ENCODE data around the gene MAMLD1.

MAMLD1 gene

DNA sequence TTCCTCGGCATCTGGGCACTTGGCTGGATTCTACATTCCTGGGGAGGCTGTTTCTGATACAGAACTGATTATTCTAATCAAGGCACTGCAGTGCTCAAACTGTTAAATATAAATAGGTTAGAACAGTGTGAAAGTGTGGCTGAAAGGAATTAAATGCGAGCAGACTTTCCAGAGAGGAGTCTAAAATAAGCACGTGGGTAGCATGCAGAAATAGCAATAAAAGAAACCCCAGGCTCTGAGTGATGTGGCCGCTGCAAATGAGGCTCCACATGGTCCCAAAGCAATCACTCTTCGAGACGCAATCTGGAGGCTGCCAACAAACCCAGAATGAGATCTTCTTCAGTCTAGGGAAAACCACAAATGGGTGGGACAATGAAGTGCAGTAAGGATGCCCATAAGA is 174.7 kb downstream of the MAMLD1 start:
- WGBS, 2 experiments, result 92 to 94% methylated on average over 6 of the region's 6 CpGs
- Histone ChIP-seq H3K9me3 (ENCODE audit: control insufficient read depth, low read length) (no peaks in the 10 kb centered on the region), H3K27me3 (ENCODE audit: control insufficient read depth, insufficient read depth, low read length, poor library complexity, severe bottlenecking) (no peaks in the 10 kb centered on the region), H3K4me3 (ENCODE audit: insufficient read depth, low read depth, low read length) (no peak overlapping the region), H3K36me3 (ENCODE audit: control insufficient read depth, insufficient read depth, low read length) (no peaks in the 10 kb centered on the region), H3K27ac (ENCODE audit: insufficient read depth, low read depth, low read length, poor library complexity, severe bottlenecking) (no peak overlapping the region), H3K4me1 (ENCODE audit: control insufficient read depth, insufficient read depth, low read length) (no peaks in the 10 kb centered on the region)

DNA sequence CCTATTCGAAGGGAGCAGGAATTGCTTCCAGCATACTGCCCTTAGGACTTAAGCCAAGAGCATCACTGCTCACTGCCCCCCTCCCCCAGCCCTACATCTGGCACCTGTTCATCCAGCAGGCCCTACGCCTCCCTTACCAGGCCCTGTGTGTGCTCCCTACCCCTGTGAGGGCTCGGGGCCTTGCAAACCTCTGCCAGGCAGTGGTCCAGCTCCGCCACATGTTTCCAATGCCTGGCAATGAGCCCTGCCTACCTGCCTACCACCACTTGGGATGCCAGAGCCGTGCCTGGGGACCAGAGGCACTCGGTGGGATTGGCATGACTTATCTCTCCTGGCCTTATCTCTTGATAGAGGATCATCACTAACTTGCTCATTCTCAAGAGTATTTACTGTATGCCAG is 177.8 kb downstream of the MAMLD1 start:
- no peak overlapping the region for H3K4me3 ChIP-seq (ENCODE audit: insufficient read depth, low read depth, low read length)

DNA sequence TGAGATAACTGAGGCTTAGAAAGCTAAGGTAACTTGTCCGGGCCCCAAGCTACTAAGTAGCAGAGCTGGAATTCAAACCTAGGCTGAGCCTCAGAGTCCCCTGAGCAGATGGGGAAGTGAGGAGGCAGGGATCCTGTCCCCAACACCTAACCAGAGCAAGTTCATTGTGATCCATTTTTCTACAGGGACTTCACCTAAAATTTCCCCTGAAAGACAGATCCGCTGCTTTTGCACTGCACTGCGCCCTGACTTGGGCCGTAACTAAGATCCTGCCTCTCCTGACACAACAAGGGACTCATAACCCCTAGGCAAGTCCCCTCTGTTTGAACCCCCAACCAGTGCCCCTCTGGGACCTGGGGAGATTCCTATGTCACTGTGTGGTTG is 179.7 kb downstream of the MAMLD1 start:
- Histone ChIP-seq H3K4me1 (ENCODE audit: control insufficient read depth, insufficient read depth, low read length) (peaks cover 3% of the 10 kb centered on the region), H3K27me3 (ENCODE audit: control insufficient read depth, insufficient read depth, low read length, poor library complexity, severe bottlenecking) (peaks cover 6% of the 10 kb centered on the region), H3K9me3 (ENCODE audit: control insufficient read depth, low read length) (no peaks in the 10 kb centered on the region), H3K4me3 (ENCODE audit: insufficient read depth, low read depth, low read length) (no peak overlapping the region), H3K27ac (ENCODE audit: insufficient read depth, low read depth, low read length, poor library complexity, severe bottlenecking) (no peak overlapping the region), H3K36me3 (ENCODE audit: control insufficient read depth, insufficient read depth, low read length) (no peaks in the 10 kb centered on the region)
- 89 to 94% methylated on average over 4 of the region's 4 CpGs for WGBS, 2 experiments

More for the DNA sequence above, 177.8 kb downstream of the MAMLD1 start:
- Histone ChIP-seq H3K4me1 (ENCODE audit: control insufficient read depth, insufficient read depth, low read length) (no peaks in the 10 kb centered on the region), H3K9me3 (ENCODE audit: control insufficient read depth, low read length) (no peaks in the 10 kb centered on the region), H3K27me3 (ENCODE audit: control insufficient read depth, insufficient read depth, low read length, poor library complexity, severe bottlenecking) (no peaks in the 10 kb centered on the region), H3K36me3 (ENCODE audit: control insufficient read depth, insufficient read depth, low read length) (no peaks in the 10 kb centered on the region), H3K27ac (ENCODE audit: insufficient read depth, low read depth, low read length, poor library complexity, severe bottlenecking) (no peak overlapping the region)
- WGBS, 2 experiments, result 89 to 90% methylated on average over 6 of the region's 6 CpGs

GRCh38 chrX:150543230-150544155 is 180.4 kb downstream of the MAMLD1 start:
- H3K27ac ChIP-seq (ENCODE audit: insufficient read depth, low read depth, low read length, poor library complexity, severe bottlenecking), result no peak overlapping the region
- 70 to 71% methylated on average over 13 of the region's 13 CpGs for WGBS, 2 experiments

GRCh38 chrX:150544222-150544787 is 181.2 kb downstream of the MAMLD1 start:
- no peak overlapping the region for H3K27ac ChIP-seq (ENCODE audit: insufficient read depth, low read depth, low read length, poor library complexity, severe bottlenecking)
- H3K4me1 ChIP-seq (ENCODE audit: control insufficient read depth, insufficient read depth, low read length), result peaks cover 3% of the 10 kb centered on the region
- H3K4me3 ChIP-seq (ENCODE audit: insufficient read depth, low read depth, low read length), result no peak overlapping the region
- 69 to 74% methylated on average over 11 of the region's 11 CpGs for WGBS, 2 experiments
- H3K27me3 ChIP-seq (ENCODE audit: control insufficient read depth, insufficient read depth, low read length, poor library complexity, severe bottlenecking), result peaks cover 19% of the 10 kb centered on the region
- no peaks in the 10 kb centered on the region for H3K9me3 ChIP-seq (ENCODE audit: control insufficient read depth, low read length)
- H3K36me3 ChIP-seq (ENCODE audit: control insufficient read depth, insufficient read depth, low read length), result no peaks in the 10 kb centered on the region

More at GRCh38 chrX:150543230-150544155, 180.4 kb downstream of the MAMLD1 start:
- Histone ChIP-seq H3K27me3 (ENCODE audit: control insufficient read depth, insufficient read depth, low read length, poor library complexity, severe bottlenecking) (peaks cover 13% of the 10 kb centered on the region), H3K36me3 (ENCODE audit: control insufficient read depth, insufficient read depth, low read length) (no peaks in the 10 kb centered on the region), H3K9me3 (ENCODE audit: control insufficient read depth, low read length) (no peaks in the 10 kb centered on the region), H3K4me3 (ENCODE audit: insufficient read depth, low read depth, low read length) (no peak overlapping the region), H3K4me1 (ENCODE audit: control insufficient read depth, insufficient read depth, low read length) (peaks cover 3% of the 10 kb centered on the region)

DNA sequence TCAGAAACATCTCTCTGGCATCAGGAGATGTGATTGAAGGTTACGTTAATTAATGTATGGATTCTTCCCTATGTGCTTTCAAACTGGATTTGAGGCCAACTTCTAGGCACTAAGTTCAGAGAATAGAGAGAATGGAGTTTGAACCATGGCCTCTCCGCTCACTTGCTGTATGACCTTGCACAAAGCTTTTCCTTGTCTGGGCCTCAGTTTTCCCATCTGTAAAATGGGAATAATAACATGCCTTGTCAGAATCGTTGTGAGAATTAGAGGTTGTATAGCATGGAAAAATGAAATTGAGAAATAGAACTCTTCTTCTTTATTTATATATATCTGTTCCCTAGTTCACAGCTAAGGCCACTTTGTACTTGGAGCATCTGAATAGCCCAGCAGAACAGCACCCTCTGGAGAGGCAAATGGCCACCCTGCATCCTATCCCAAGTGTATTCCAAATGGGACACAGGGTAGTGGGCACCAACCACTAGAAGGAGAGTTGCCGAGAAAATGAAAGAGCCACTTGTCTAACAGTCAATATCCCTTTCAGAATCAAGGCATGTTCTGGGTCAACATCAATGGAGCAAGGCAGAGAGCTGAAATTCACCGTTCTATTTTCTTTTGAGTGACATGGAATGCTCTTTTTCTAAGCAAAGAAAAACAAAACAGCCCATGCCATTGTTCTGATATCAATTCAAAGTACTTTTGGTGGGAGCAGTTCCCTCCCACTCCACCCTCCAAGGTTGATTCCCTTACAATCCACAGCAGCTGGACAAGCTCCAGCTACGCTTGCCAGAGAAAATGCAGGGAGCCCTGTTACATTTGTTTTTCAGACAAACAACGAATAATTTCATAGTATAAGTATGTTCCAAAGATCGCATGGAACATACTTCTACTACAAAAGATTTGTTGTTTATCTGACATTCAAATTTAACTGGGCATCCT is 182.0 kb downstream of the MAMLD1 start:
- Histone ChIP-seq H3K4me3 (ENCODE audit: insufficient read depth, low read depth, low read length) (no peak overlapping the region), H3K27me3 (ENCODE audit: control insufficient read depth, insufficient read depth, low read length, poor library complexity, severe bottlenecking) (peaks cover 19% of the 10 kb centered on the region), H3K27ac (ENCODE audit: insufficient read depth, low read depth, low read length, poor library complexity, severe bottlenecking) (no peak overlapping the region), H3K36me3 (ENCODE audit: control insufficient read depth, insufficient read depth, low read length) (no peaks in the 10 kb centered on the region), H3K4me1 (ENCODE audit: control insufficient read depth, insufficient read depth, low read length) (peaks cover 3% of the 10 kb centered on the region), H3K9me3 (ENCODE audit: control insufficient read depth, low read length) (no peaks in the 10 kb centered on the region)
- 72 to 85% methylated on average over 5 to 7 of the region's 8 CpGs for WGBS, 2 experiments

GRCh38 chrX:150546711-150547153 is 183.6 kb downstream of the MAMLD1 start:
- Histone ChIP-seq H3K4me3 (ENCODE audit: insufficient read depth, low read depth, low read length) (no peak overlapping the region), H3K36me3 (ENCODE audit: control insufficient read depth, insufficient read depth, low read length) (no peaks in the 10 kb centered on the region), H3K27ac (ENCODE audit: insufficient read depth, low read depth, low read length, poor library complexity, severe bottlenecking) (no peak overlapping the region), H3K9me3 (ENCODE audit: control insufficient read depth, low read length) (no peaks in the 10 kb centered on the region), H3K27me3 (ENCODE audit: control insufficient read depth, insufficient read depth, low read length, poor library complexity, severe bottlenecking) (peaks cover 19% of the 10 kb centered on the region), H3K4me1 (ENCODE audit: control insufficient read depth, insufficient read depth, low read length) (peaks cover 3% of the 10 kb centered on the region)
- WGBS, 2 experiments, result 75 to 79% methylated on average over 9 of the region's 9 CpGs

GRCh38 chrX:150547375-150548115 is 184.4 kb downstream of the MAMLD1 start:
- no peaks in the 10 kb centered on the region for H3K9me3 ChIP-seq (ENCODE audit: control insufficient read depth, low read length)

GRCh38 chrX:150548251-150548650 is 185.1 kb downstream of the MAMLD1 start:
- Histone ChIP-seq H3K27ac (ENCODE audit: insufficient read depth, low read depth, low read length, poor library complexity, severe bottlenecking) (no peak overlapping the region), H3K9me3 (ENCODE audit: control insufficient read depth, low read length) (no peaks in the 10 kb centered on the region), H3K4me1 (ENCODE audit: control insufficient read depth, insufficient read depth, low read length) (peaks cover 3% of the 10 kb centered on the region), H3K4me3 (ENCODE audit: insufficient read depth, low read depth, low read length) (no peak overlapping the region), H3K36me3 (ENCODE audit: control insufficient read depth, insufficient read depth, low read length) (no peaks in the 10 kb centered on the region), H3K27me3 (ENCODE audit: control insufficient read depth, insufficient read depth, low read length, poor library complexity, severe bottlenecking) (peaks cover 19% of the 10 kb centered on the region)
- 84 to 86% methylated on average over 4 of the region's 4 CpGs for WGBS, 2 experiments

More at GRCh38 chrX:150547375-150548115, 184.4 kb downstream of the MAMLD1 start:
- peaks cover 3% of the 10 kb centered on the region for H3K4me1 ChIP-seq (ENCODE audit: control insufficient read depth, insufficient read depth, low read length)
- peak overlapping the region; percentile 6 for H3K4me3 ChIP-seq (ENCODE audit: insufficient read depth, low read depth, low read length)
- WGBS, 2 experiments, result 20 to 22% methylated on average over 54 of the region's 54 CpGs
- H3K27me3 ChIP-seq (ENCODE audit: control insufficient read depth, insufficient read depth, low read length, poor library complexity, severe bottlenecking), result peaks cover 19% of the 10 kb centered on the region
- H3K36me3 ChIP-seq (ENCODE audit: control insufficient read depth, insufficient read depth, low read length), result no peaks in the 10 kb centered on the region
- no peak overlapping the region for H3K27ac ChIP-seq (ENCODE audit: insufficient read depth, low read depth, low read length, poor library complexity, severe bottlenecking)

Data from ectodermal cell (in vitro differentiated cells).